Measurements from ENCODE around the gene SLC2A11. TPM values are rescaled to one million over a fixed set of nuclear protein-coding genes. Genes with fewer than 3 reads are reported as not detected.
A peak's percentile ranks its signal among the peaks of the same experiment; 100 is the strongest.

Gene SLC2A11
- total RNA-seq, 1 experiment from 2014 or later, result 45.6 TPM

GRCh38 chr22:23829845-23830372, 27.8 kb upstream of the SLC2A11 start:
- Histone ChIP-seq H2AFZ (ENCODE audit: low read length) (no peak overlapping the region), H4K20me1 (ENCODE audit: insufficient read depth, low read depth, low read length) (peaks cover 40% of the 10 kb centered on the region)

GRCh38 chr22:23831261-23831660, 26.4 kb upstream of the SLC2A11 start:
- H3K4me3 ChIP-seq (ENCODE audit: low read length), result no peak overlapping the region
- peaks cover 83% of the 10 kb centered on the region for H3K4me1 ChIP-seq (ENCODE audit: low read length)
- no peaks in the 10 kb centered on the region for H3K9me3 ChIP-seq (ENCODE audit: low read length)
- H3K27ac ChIP-seq (ENCODE audit: low read length), result no peak overlapping the region
- no peak overlapping the region for H3K4me2 ChIP-seq (ENCODE audit: low read depth, low read length, poor library complexity, severe bottlenecking)
- H4K20me1 ChIP-seq (ENCODE audit: insufficient read depth, low read depth, low read length), result peaks cover 43% of the 10 kb centered on the region
- H3K9ac ChIP-seq (ENCODE audit: low read length), result no peak overlapping the region
- no peaks in the 10 kb centered on the region for H3K27me3 ChIP-seq (ENCODE audit: low read length)
- H3K9me2 ChIP-seq (replicated peaks; ENCODE audit: insufficient read depth, low read length), result no peaks in the 10 kb centered on the region
- H2AFZ ChIP-seq (ENCODE audit: low read length), result no peak overlapping the region
- H3K36me3 ChIP-seq (ENCODE audit: insufficient read depth, low read length), result peaks cover 34% of the 10 kb centered on the region
- no peak for DNase-seq
- H3K79me2 ChIP-seq (ENCODE audit: low read length), result peaks cover 38% of the 10 kb centered on the region

More at GRCh38 chr22:23829845-23830372, 27.8 kb upstream of the SLC2A11 start:
- Histone ChIP-seq H3K9me2 (replicated peaks; ENCODE audit: insufficient read depth, low read length) (no peaks in the 10 kb centered on the region), H3K4me1 (ENCODE audit: low read length) (peaks cover 83% of the 10 kb centered on the region), H3K27me3 (ENCODE audit: low read length) (no peaks in the 10 kb centered on the region), H3K4me3 (ENCODE audit: low read length) (no peak overlapping the region), H3K36me3 (ENCODE audit: insufficient read depth, low read length) (peaks cover 37% of the 10 kb centered on the region), H3K9me3 (ENCODE audit: low read length) (no peaks in the 10 kb centered on the region), H3K79me2 (ENCODE audit: low read length) (peaks cover 42% of the 10 kb centered on the region), H3K4me2 (ENCODE audit: low read depth, low read length, poor library complexity, severe bottlenecking) (peak overlapping the region; percentile 7), H3K9ac (ENCODE audit: low read length) (no peak overlapping the region), H3K27ac (ENCODE audit: low read length) (peak overlapping the region; percentile 27)
- DNase-seq, result no peak

- no peak overlapping the region for H2AFZ ChIP-seq (ENCODE audit: low read length)
- peaks cover 43% of the 10 kb centered on the region for H4K20me1 ChIP-seq (ENCODE audit: insufficient read depth, low read depth, low read length)
- H3K27ac ChIP-seq (ENCODE audit: low read length), result no peak overlapping the region
- peaks cover 34% of the 10 kb centered on the region for H3K79me2 ChIP-seq (ENCODE audit: low read length)
- H3K4me3 ChIP-seq (ENCODE audit: low read length), result no peak overlapping the region
- no peaks in the 10 kb centered on the region for H3K9me2 ChIP-seq (replicated peaks; ENCODE audit: insufficient read depth, low read length)
- peaks cover 34% of the 10 kb centered on the region for H3K36me3 ChIP-seq (ENCODE audit: insufficient read depth, low read length)
- DNase-seq, result no peak
- H3K9me3 ChIP-seq (ENCODE audit: low read length), result no peaks in the 10 kb centered on the region
- H3K4me2 ChIP-seq (ENCODE audit: low read depth, low read length, poor library complexity, severe bottlenecking), result no peak overlapping the region
- no peak overlapping the region for H3K9ac ChIP-seq (ENCODE audit: low read length)
- peaks cover 83% of the 10 kb centered on the region for H3K4me1 ChIP-seq (ENCODE audit: low read length)
- no peaks in the 10 kb centered on the region for H3K27me3 ChIP-seq (ENCODE audit: low read length)
Measured at GRCh38 chr22:23831781-23832180, 25.9 kb upstream of the SLC2A11 start.

- DNase-seq, result no peak
- H3K4me1 ChIP-seq (ENCODE audit: low read length), result peaks cover 83% of the 10 kb centered on the region
- H3K4me3 ChIP-seq (ENCODE audit: low read length), result no peak overlapping the region
- no peaks in the 10 kb centered on the region for H3K27me3 ChIP-seq (ENCODE audit: low read length)
- no peak overlapping the region for H3K9ac ChIP-seq (ENCODE audit: low read length)
- no peaks in the 10 kb centered on the region for H3K9me2 ChIP-seq (replicated peaks; ENCODE audit: insufficient read depth, low read length)
- peaks cover 43% of the 10 kb centered on the region for H4K20me1 ChIP-seq (ENCODE audit: insufficient read depth, low read depth, low read length)
- no peak overlapping the region for H2AFZ ChIP-seq (ENCODE audit: low read length)
- H3K27ac ChIP-seq (ENCODE audit: low read length), result no peak overlapping the region
- H3K4me2 ChIP-seq (ENCODE audit: low read depth, low read length, poor library complexity, severe bottlenecking), result no peak overlapping the region
- peaks cover 33% of the 10 kb centered on the region for H3K79me2 ChIP-seq (ENCODE audit: low read length)
- H3K9me3 ChIP-seq (ENCODE audit: low read length), result no peaks in the 10 kb centered on the region
- peaks cover 31% of the 10 kb centered on the region for H3K36me3 ChIP-seq (ENCODE audit: insufficient read depth, low read length)
Measured at GRCh38 chr22:23832226-23833016, 25.3 kb upstream of the SLC2A11 start.

- Histone ChIP-seq H3K4me1 (ENCODE audit: low read length) (peaks cover 86% of the 10 kb centered on the region), H3K9ac (ENCODE audit: low read length) (no peak overlapping the region), H3K9me2 (replicated peaks; ENCODE audit: insufficient read depth, low read length) (no peaks in the 10 kb centered on the region), H3K4me2 (ENCODE audit: low read depth, low read length, poor library complexity, severe bottlenecking) (no peak overlapping the region), H3K9me3 (ENCODE audit: low read length) (no peaks in the 10 kb centered on the region), H4K20me1 (ENCODE audit: insufficient read depth, low read depth, low read length) (peaks cover 43% of the 10 kb centered on the region), H3K4me3 (ENCODE audit: low read length) (no peak overlapping the region), H3K36me3 (ENCODE audit: insufficient read depth, low read length) (peaks cover 34% of the 10 kb centered on the region), H2AFZ (ENCODE audit: low read length) (no peak overlapping the region), H3K27me3 (ENCODE audit: low read length) (no peaks in the 10 kb centered on the region), H3K27ac (ENCODE audit: low read length) (no peak overlapping the region), H3K79me2 (ENCODE audit: low read length) (peaks cover 29% of the 10 kb centered on the region)
- no peak for DNase-seq
Measured at GRCh38 chr22:23833017-23833751, 24.5 kb upstream of the SLC2A11 start.

GRCh38 chr22:23833911-23834317, 23.8 kb upstream of the SLC2A11 start:
- no peaks in the 10 kb centered on the region for H3K9me2 ChIP-seq (replicated peaks; ENCODE audit: insufficient read depth, low read length)
- peaks cover 86% of the 10 kb centered on the region for H3K4me1 ChIP-seq (ENCODE audit: low read length)
- H3K4me2 ChIP-seq (ENCODE audit: low read depth, low read length, poor library complexity, severe bottlenecking), result no peak overlapping the region
- H3K27me3 ChIP-seq (ENCODE audit: low read length), result no peaks in the 10 kb centered on the region
- no peak overlapping the region for H3K27ac ChIP-seq (ENCODE audit: low read length)
- no peaks in the 10 kb centered on the region for H3K9me3 ChIP-seq (ENCODE audit: low read length)
- peaks cover 25% of the 10 kb centered on the region for H3K79me2 ChIP-seq (ENCODE audit: low read length)
- no peak overlapping the region for H3K9ac ChIP-seq (ENCODE audit: low read length)
- H3K4me3 ChIP-seq (ENCODE audit: low read length), result no peak overlapping the region
- no peak for DNase-seq
- peaks cover 29% of the 10 kb centered on the region for H3K36me3 ChIP-seq (ENCODE audit: insufficient read depth, low read length)
- H4K20me1 ChIP-seq (ENCODE audit: insufficient read depth, low read depth, low read length), result peaks cover 39% of the 10 kb centered on the region
- no peak overlapping the region for H2AFZ ChIP-seq (ENCODE audit: low read length)

- no peak overlapping the region for H3K4me2 ChIP-seq (ENCODE audit: low read depth, low read length, poor library complexity, severe bottlenecking)
- no peak overlapping the region for H3K27ac ChIP-seq (ENCODE audit: low read length)
- H3K4me1 ChIP-seq (ENCODE audit: low read length), result peaks cover 83% of the 10 kb centered on the region
- peaks cover 26% of the 10 kb centered on the region for H3K36me3 ChIP-seq (ENCODE audit: insufficient read depth, low read length)
- H3K9me2 ChIP-seq (replicated peaks; ENCODE audit: insufficient read depth, low read length), result no peaks in the 10 kb centered on the region
- no peak overlapping the region for H3K9ac ChIP-seq (ENCODE audit: low read length)
- no peak overlapping the region for H2AFZ ChIP-seq (ENCODE audit: low read length)
- no peak for DNase-seq
- no peak overlapping the region for H3K4me3 ChIP-seq (ENCODE audit: low read length)
- H3K79me2 ChIP-seq (ENCODE audit: low read length), result peaks cover 20% of the 10 kb centered on the region
- no peaks in the 10 kb centered on the region for H3K27me3 ChIP-seq (ENCODE audit: low read length)
- H3K9me3 ChIP-seq (ENCODE audit: low read length), result no peaks in the 10 kb centered on the region
- H4K20me1 ChIP-seq (ENCODE audit: insufficient read depth, low read depth, low read length), result peaks cover 36% of the 10 kb centered on the region
Measured at GRCh38 chr22:23834406-23834792, 23.3 kb upstream of the SLC2A11 start.

GRCh38 chr22:23834793-23835483, 22.7 kb upstream of the SLC2A11 start:
- no peak for DNase-seq
- Histone ChIP-seq H3K4me1 (ENCODE audit: low read length) (peaks cover 80% of the 10 kb centered on the region), H4K20me1 (ENCODE audit: insufficient read depth, low read depth, low read length) (peaks cover 30% of the 10 kb centered on the region), H3K27me3 (ENCODE audit: low read length) (no peaks in the 10 kb centered on the region), H3K9me3 (ENCODE audit: low read length) (no peaks in the 10 kb centered on the region), H3K9me2 (replicated peaks; ENCODE audit: insufficient read depth, low read length) (no peaks in the 10 kb centered on the region), H3K36me3 (ENCODE audit: insufficient read depth, low read length) (peaks cover 21% of the 10 kb centered on the region), H2AFZ (ENCODE audit: low read length) (no peak overlapping the region), H3K79me2 (ENCODE audit: low read length) (peaks cover 14% of the 10 kb centered on the region), H3K27ac (ENCODE audit: low read length) (peak overlapping the region; percentile 98), H3K4me3 (ENCODE audit: low read length) (no peak overlapping the region), H3K4me2 (ENCODE audit: low read depth, low read length, poor library complexity, severe bottlenecking) (peak overlapping the region; percentile 9), H3K9ac (ENCODE audit: low read length) (0 out of 2 replicates have a peak overlapping the region, but pooled peaks have one; percentile 9)

Data from Karpas-422 (cell line).